ENCODE data around the gene KMT5C. TPM values are rescaled to one million over a fixed set of nuclear protein-coding genes. Genes with fewer than 3 reads are reported as not detected.

Gene KMT5C
- total and polyA plus RNA-seq, 12 donors: 4.0 to 12.4 (median 6.9) TPM

DNA sequence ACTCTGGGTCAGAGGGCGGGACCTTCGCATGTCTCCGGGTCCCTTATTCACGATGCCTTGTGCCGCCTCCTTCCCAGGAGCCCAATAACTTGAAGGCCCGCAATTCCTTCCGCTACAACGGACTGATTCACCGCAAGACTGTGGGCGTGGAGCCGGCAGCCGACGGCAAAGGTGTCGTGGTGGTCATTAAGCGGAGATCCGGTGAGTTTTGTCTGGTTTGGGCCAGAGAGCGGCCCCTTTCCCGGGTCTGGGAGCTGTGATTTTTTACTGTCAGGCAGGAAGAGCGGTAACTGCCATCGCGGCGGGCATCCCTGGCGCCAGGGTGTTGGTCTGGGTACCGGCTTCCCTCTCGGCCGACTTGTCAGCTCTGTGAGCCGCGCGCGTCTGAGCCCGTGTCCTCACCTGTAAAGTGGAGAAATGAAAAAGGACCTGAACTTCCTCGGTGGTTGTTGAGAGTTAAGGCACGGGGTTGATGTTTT is 46.9 kb downstream of the KMT5C start:
- DNase-seq (no peak), ATAC-seq (no peak)
- TF ChIP-seq, protein P1, sequence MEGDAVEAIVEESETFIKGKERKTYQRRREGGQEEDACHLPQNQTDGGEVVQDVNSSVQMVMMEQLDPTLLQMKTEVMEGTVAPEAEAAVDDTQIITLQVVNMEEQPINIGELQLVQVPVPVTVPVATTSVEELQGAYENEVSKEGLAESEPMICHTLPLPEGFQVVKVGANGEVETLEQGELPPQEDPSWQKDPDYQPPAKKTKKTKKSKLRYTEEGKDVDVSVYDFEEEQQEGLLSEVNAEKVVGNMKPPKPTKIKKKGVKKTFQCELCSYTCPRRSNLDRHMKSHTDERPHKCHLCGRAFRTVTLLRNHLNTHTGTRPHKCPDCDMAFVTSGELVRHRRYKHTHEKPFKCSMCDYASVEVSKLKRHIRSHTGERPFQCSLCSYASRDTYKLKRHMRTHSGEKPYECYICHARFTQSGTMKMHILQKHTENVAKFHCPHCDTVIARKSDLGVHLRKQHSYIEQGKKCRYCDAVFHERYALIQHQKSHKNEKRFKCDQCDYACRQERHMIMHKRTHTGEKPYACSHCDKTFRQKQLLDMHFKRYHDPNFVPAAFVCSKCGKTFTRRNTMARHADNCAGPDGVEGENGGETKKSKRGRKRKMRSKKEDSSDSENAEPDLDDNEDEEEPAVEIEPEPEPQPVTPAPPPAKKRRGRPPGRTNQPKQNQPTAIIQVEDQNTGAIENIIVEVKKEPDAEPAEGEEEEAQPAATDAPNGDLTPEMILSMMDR (IDR thresholded peaks at IDR 0.05): no peak
- intact Hi-C loops (cut with DNase I): loop anchor here in 4 of 10 donors (5.0 to 10.0 kb wide), 4 partner anchors 76 to 104 kb away; partner anchors contain the start of genes BRSK1 (in 1 of the 4), C19orf85 (in 1 of the 4), HSPBP1 (in 1 of the 4) and ISOC2 (in 1 of the 4)
- Histone ChIP-seq H3K4me1 (peaks cover 27 to 60% (median 44%) of the 10 kb centered on the region in 9 donors), H3K36me3 (peaks cover 0 to 51% (median 35%) of the 10 kb centered on the region in 9 donors), H3K4me3 (peak overlapping the region; percentile 74 to 99 (median 80)), H3K9me3 (no peaks in the 10 kb centered on the region), H3K27me3 (no peaks in the 10 kb centered on the region), H3K27ac (peak overlapping the region; percentile 25 to 97 (median 91))
- WGBS, 2 donors: 6% methylated on average over 33 of the region's 33 CpGs

GRCh38 chr19:55387736-55388497 is 48.2 kb downstream of the KMT5C start:
- H3K27ac ChIP-seq: no peak overlapping the region
- peak overlapping the region in 8 of 10 donors; percentile 74 to 99 (median 82) for H3K4me3 ChIP-seq
- TF ChIP-seq, protein P1 (IDR thresholded peaks at IDR 0.05): no peak
- DNase-seq (no peak), ATAC-seq (no peak)
- peaks cover 27 to 58% (median 44%) of the 10 kb centered on the region in 9 donors for H3K4me1 ChIP-seq
- intact Hi-C loops (cut with DNase I): loop anchor here in 4 of 10 donors (5.0 to 10.0 kb wide), 4 partner anchors 74 to 106 kb away; partner anchors contain the start of genes BRSK1 (in 1 of the 4), C19orf85 (in 1 of the 4), HSPBP1 (in 1 of the 4) and ISOC2 (in 1 of the 4)
- H3K36me3 ChIP-seq: peaks cover 0 to 63% (median 41%) of the 10 kb centered on the region in 9 donors
- 89 to 90% methylated on average over 24 of the region's 24 CpGs for WGBS, 2 donors
- no peaks in the 10 kb centered on the region for H3K9me3 ChIP-seq
- H3K27me3 ChIP-seq: no peaks in the 10 kb centered on the region

DNA sequence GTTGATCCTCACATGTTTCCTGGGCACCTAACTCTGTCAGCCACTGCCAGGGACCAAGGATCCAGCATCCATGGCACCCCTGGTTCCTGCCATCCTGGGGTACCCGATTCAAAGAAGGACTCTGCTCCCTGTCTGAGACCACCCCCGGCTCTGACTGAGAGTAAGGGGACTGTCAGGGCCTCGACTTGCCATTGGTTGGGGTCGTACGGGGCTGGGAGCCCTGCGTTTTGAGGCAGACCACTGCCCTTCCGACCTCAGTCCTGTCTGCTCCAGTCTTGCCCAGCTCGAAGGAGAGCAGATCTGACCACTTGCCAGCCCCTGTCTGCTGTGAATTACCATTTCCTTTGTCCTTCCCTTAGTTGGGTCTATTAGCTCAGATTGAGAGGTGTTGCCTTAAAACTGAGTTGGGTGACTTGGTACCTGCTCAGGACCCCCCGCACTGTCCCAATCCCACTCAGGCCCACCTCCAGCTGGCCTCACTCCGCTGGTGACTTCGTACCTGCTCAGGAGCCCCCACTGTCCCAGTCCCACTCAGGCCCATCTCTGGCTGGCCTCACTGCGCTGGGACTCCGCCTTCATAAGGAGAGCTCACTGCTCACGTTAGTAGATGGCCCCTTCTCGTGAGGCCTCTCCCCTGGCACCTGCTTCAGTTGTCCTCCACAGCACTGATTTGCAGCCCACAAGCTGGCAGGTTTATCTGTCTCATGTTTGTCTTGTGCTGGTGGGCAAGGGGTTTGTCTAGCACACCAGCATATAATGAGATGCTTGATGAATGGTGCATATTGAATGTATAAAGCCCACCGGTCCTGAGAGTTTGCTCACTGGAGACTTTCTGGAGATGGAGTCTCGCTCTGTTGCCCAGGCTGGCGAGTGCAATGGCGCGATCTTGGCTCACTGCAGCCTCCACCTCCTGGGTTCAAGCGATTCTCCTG is 50.0 kb downstream of the KMT5C start:
- Histone ChIP-seq H3K9me3 (no peaks in the 10 kb centered on the region), H3K27me3 (no peaks in the 10 kb centered on the region), H3K4me1 (peaks cover 20 to 47% (median 32%) of the 10 kb centered on the region in 9 donors), H3K27ac (no peak overlapping the region), H3K4me3 (no peak overlapping the region), H3K36me3 (peaks cover 0 to 63% (median 41%) of the 10 kb centered on the region in 9 donors)
- DNase-seq: no peak
- intact Hi-C loops (cut with DNase I): loop anchor here in 4 of 10 donors (5.0 to 10.0 kb wide), 4 partner anchors 73 to 107 kb away; partner anchors contain the start of genes BRSK1 (in 1 of the 4), C19orf85 (in 1 of the 4), HSPBP1 (in 1 of the 4) and ISOC2 (in 1 of the 4)
- WGBS, 2 donors: 85 to 86% methylated on average over 21 of the region's 21 CpGs
- no peak for ATAC-seq
- TF ChIP-seq, protein P1 (IDR thresholded peaks at IDR 0.05): no peak

Measured in heart right ventricle (tissue), 16 donors.